Karpas-422 (cell line): Measurements from ENCODE around the gene CFAP57. TPM values are rescaled to one million over a fixed set of nuclear protein-coding genes. Genes with fewer than 3 reads are reported as not detected.

ENCODE experiments used
- DNase-seq: peaks from one replicate; pipeline ENCODE4 v3.0.0-alpha.2; 2015
- H2AFZ ChIP-seq: fragments of 200-600 bp; sonication (generic); 2 replicates; pipeline ENCODE4 v1.6.1; 2014; ENCODE audit warnings: antibody characterized with exemption, low read length, mixed read lengths
- H3K27ac ChIP-seq: fragments of 200-600 bp; sonication (generic); 2 replicates; pipeline ENCODE4 v1.5.1; 2014; ENCODE audit warnings: mild to moderate bottlenecking, low read length, moderate library complexity
- H3K27me3 ChIP-seq: fragments of 200-600 bp; sonication (generic); 2 replicates; pipeline ENCODE4 v1.6.1; 2014; ENCODE audit warnings: low read length, mixed read lengths
- H3K36me3 ChIP-seq: fragments of 200-600 bp; sonication (generic); 2 replicates; pipeline ENCODE4 v1.6.1; 2014; ENCODE audit warnings: low read length, mixed read lengths; ENCODE audit not compliant: insufficient read depth
- H3K4me1 ChIP-seq: fragments of 200-600 bp; sonication (generic); 2 replicates; pipeline ENCODE4 v1.6.1; 2014; ENCODE audit warnings: mild to moderate bottlenecking, low read length, mixed read lengths
- H3K4me2 ChIP-seq: fragments of 200-600 bp; sonication (generic); 2 replicates; pipeline ENCODE4 v1.6.1; 2014; ENCODE audit warnings: low read length, low read depth, mild to moderate bottlenecking; ENCODE audit not compliant: poor library complexity, severe bottlenecking
- H3K4me3 ChIP-seq: fragments of 200-600 bp; sonication (generic); 2 replicates; pipeline ENCODE4 v1.5.1; 2014; ENCODE audit warnings: mild to moderate bottlenecking, antibody characterized with exemption, low read length, mixed read lengths
- H3K79me2 ChIP-seq: fragments of 200-600 bp; sonication (generic); 2 replicates; pipeline ENCODE4 v1.6.1; 2014; ENCODE audit warnings: mild to moderate bottlenecking, low read length, mixed read lengths
- H3K9ac ChIP-seq: fragments of 200-600 bp; sonication (generic); 2 replicates; pipeline ENCODE4 v1.6.0; 2014; ENCODE audit warnings: low read length
- H3K9me2 ChIP-seq: fragments of 200-600 bp; sonication (generic), shearing (Covaris generic); replicated peaks from 2 replicates; pipeline ENCODE4 v1.6.0; 2014; ENCODE audit warnings: mild to moderate bottlenecking, low read length, moderate library complexity; ENCODE audit not compliant: insufficient read depth
- H3K9me3 ChIP-seq: fragments of 300-700, 200-600 bp; sonication (generic); 2 replicates; pipeline ENCODE4 v1.6.1; 2014; ENCODE audit warnings: low read length, mixed read lengths
- H4K20me1 ChIP-seq: fragments of 200-600 bp; sonication (generic); 2 replicates; pipeline ENCODE4 v1.6.1; 2014; ENCODE audit warnings: mild to moderate bottlenecking, antibody characterized with exemption, low read length, low read depth; ENCODE audit not compliant: insufficient read depth
- small RNA-seq: library from RNA; depleted of rRNA; stranded (forward); fragments of <200 nt; gene quantifications from one replicate; pipeline ENCODE3, GENCODE V24; 2014
- total RNA-seq: library from RNA; depleted of rRNA; stranded (reverse); fragments of >200 nt; shearing (Covaris generic); gene quantifications from 2 replicates; pipeline ENCODE4 v1.2.3, GENCODE V29; 2014; ENCODE audit warnings: low replicate concordance; rRNA removed

Gene CFAP57
- total RNA-seq, 1 experiment from 2014 or later = not detected

- H3K27me3 ChIP-seq = no peaks in the 10 kb centered on the region
- no peak overlapping the region for H3K27ac ChIP-seq
- no peak overlapping the region for H3K4me3 ChIP-seq
- H2AFZ ChIP-seq = no peak overlapping the region
- H3K9ac ChIP-seq = no peak overlapping the region
- no peaks in the 10 kb centered on the region for H3K9me2 ChIP-seq
- no peaks in the 10 kb centered on the region for H4K20me1 ChIP-seq
- DNase-seq = no peak
- no peaks in the 10 kb centered on the region for H3K9me3 ChIP-seq
- H3K4me2 ChIP-seq = no peak overlapping the region
- no peaks in the 10 kb centered on the region for H3K36me3 ChIP-seq
- peaks cover 10% of the 10 kb centered on the region for H3K4me1 ChIP-seq
- no peaks in the 10 kb centered on the region for H3K79me2 ChIP-seq
Observed at GRCh38 chr1:43302201-43302600, 130.1 kb downstream of the CFAP57 start.

GRCh38 chr1:43302721-43303470 is 130.8 kb downstream of the CFAP57 start:
- Histone ChIP-seq H3K9ac (no peak overlapping the region), H3K4me2 (no peak overlapping the region), H3K9me2 (no peaks in the 10 kb centered on the region), H3K9me3 (no peaks in the 10 kb centered on the region), H4K20me1 (no peaks in the 10 kb centered on the region), H3K36me3 (no peaks in the 10 kb centered on the region), H3K79me2 (no peaks in the 10 kb centered on the region), H3K27ac (no peak overlapping the region), H2AFZ (no peak overlapping the region), H3K4me1 (peaks cover 10% of the 10 kb centered on the region), H3K27me3 (no peaks in the 10 kb centered on the region), H3K4me3 (no peak overlapping the region)
- DNase-seq = no peak

- Histone ChIP-seq H2AFZ (no peak overlapping the region), H3K27me3 (no peaks in the 10 kb centered on the region), H3K79me2 (no peaks in the 10 kb centered on the region), H3K36me3 (no peaks in the 10 kb centered on the region), H3K9me3 (no peaks in the 10 kb centered on the region), H3K27ac (no peak overlapping the region), H3K4me2 (no peak overlapping the region), H3K9ac (no peak overlapping the region), H4K20me1 (no peaks in the 10 kb centered on the region), H3K9me2 (no peaks in the 10 kb centered on the region), H3K4me3 (no peak overlapping the region), H3K4me1 (peaks cover 10% of the 10 kb centered on the region)
- no peak for DNase-seq
Observed at GRCh38 chr1:43303471-43304313, 131.6 kb downstream of the CFAP57 start.

Small RNA genes within 50 kb of the gene (small RNA-seq; reads per million reads assigned to genes)
- not detected for gene RNA5SP46

Other genes starting within 250 kb of the CFAP57 start
- 72.2 and 83.8 TPM in 2 replicates for gene SLC2A1, start 213.5 kb upstream of the CFAP57 start, total RNA-seq
- 59.5 and 87.6 TPM in 2 replicates for gene EBNA1BP2, start within 50 bp of the CFAP57 start, total RNA-seq
- not detected in 2 replicates for gene TMEM125, start 97.7 kb downstream of the CFAP57 start, total RNA-seq
- not detected in 2 replicates for gene C1orf210, start 113.3 kb downstream of the CFAP57 start, total RNA-seq
- not detected in 2 replicates for gene TIE1, start 128.7 kb downstream of the CFAP57 start, total RNA-seq
- gene MPL, start 165.5 kb downstream of the CFAP57 start, total RNA-seq = not detected in 2 replicates
- 96.9 and 141 TPM in 2 replicates for gene CDC20, start 186.7 kb downstream of the CFAP57 start, total RNA-seq
- 37.4 and 48.5 TPM in 2 replicates for gene ELOVL1, start 195.7 kb downstream of the CFAP57 start, total RNA-seq
- gene MED8, start 217.5 kb downstream of the CFAP57 start, total RNA-seq = 42.5 and 50.7 TPM in 2 replicates
- gene SZT2, start 217.6 kb downstream of the CFAP57 start, total RNA-seq = 24.9 and 31.3 TPM in 2 replicates